ENCODE results near the gene NHEJ1.
"Not testable (repeated sequence)": the region's sequence is repeated elsewhere in the genome, so short reads cannot be mapped to it uniquely, and the experiment has no call there.

NHEJ1 gene

GRCh38 chr2:219160186-219161017, at the start of gene NHEJ1:
NHEJ1 (minus strand) TSS chr2:219160815; CDS start chr2:219158362, 2,453 bp downstream.
- DNase-seq, result peak; percentile 55 to 62

GRCh38 chr2:219209236-219210195, 48.9 kb upstream of the NHEJ1 start:
- peak; percentile 56 to 65 for DNase-seq

GRCh38 chr2:219207884-219208740, 47.5 kb upstream of the NHEJ1 start:
- DNase-seq, result no peak

- DNase-seq, result no peak
These were observed 46.7 kb upstream of the NHEJ1 start for GRCh38 chr2:219207134-219207883.

GRCh38 chr2:219206328-219207133, 45.9 kb upstream of the NHEJ1 start, which contains the start of gene ZFAND2B:
ZFAND2B (plus strand) TSS chr2:219206782; CDS start chr2:219206988, 206 bp downstream.
- DNase-seq, result peak; percentile 72

GRCh38 chr2:219205981-219206327, 45.3 kb upstream of the NHEJ1 start:
- DNase-seq, result no peak

GRCh38 chr2:219205165-219205538, 44.5 kb upstream of the NHEJ1 start:
- DNase-seq, result no peak

GRCh38 chr2:219204425-219205164, 44.0 kb upstream of the NHEJ1 start:
- DNase-seq, result no peak

GRCh38 chr2:219201331-219201730, 40.7 kb upstream of the NHEJ1 start:
- not testable (repeated sequence) for DNase-seq

GRCh38 chr2:219200502-219201326, 40.1 kb upstream of the NHEJ1 start:
- DNase-seq, result not testable (repeated sequence)

GRCh38 chr2:219199470-219200211, 39.0 kb upstream of the NHEJ1 start:
- no peak for DNase-seq

GRCh38 chr2:219198974-219199373, 38.4 kb upstream of the NHEJ1 start:
- no peak for DNase-seq

GRCh38 chr2:219197388-219197787, 36.8 kb upstream of the NHEJ1 start:
- no peak for DNase-seq

GRCh38 chr2:219186754-219187456, 26.3 kb upstream of the NHEJ1 start:
- no peak for DNase-seq

- no peak for DNase-seq
These were observed 23.5 kb upstream of the NHEJ1 start for GRCh38 chr2:219184121-219184520.

- no peak for DNase-seq
These were observed 22.6 kb upstream of the NHEJ1 start for GRCh38 chr2:219183151-219183772.
